HTR-8/SVneo (cell line): ENCODE measurements around the gene STOM.

ENCODE experiments used
- DNase-seq: peaks from one replicate; pipeline ENCODE4 v3.0.0; 2011; ENCODE audit warnings: low spot score, mixed read lengths; ENCODE audit not compliant: insufficient read length
- FAIRE-seq: peaks from 2 replicates; lab custom pipeline; 2011; peaks lifted over from hg19 to GRCh38; lab: Jason Lieb, UNC

Gene STOM

DNA sequence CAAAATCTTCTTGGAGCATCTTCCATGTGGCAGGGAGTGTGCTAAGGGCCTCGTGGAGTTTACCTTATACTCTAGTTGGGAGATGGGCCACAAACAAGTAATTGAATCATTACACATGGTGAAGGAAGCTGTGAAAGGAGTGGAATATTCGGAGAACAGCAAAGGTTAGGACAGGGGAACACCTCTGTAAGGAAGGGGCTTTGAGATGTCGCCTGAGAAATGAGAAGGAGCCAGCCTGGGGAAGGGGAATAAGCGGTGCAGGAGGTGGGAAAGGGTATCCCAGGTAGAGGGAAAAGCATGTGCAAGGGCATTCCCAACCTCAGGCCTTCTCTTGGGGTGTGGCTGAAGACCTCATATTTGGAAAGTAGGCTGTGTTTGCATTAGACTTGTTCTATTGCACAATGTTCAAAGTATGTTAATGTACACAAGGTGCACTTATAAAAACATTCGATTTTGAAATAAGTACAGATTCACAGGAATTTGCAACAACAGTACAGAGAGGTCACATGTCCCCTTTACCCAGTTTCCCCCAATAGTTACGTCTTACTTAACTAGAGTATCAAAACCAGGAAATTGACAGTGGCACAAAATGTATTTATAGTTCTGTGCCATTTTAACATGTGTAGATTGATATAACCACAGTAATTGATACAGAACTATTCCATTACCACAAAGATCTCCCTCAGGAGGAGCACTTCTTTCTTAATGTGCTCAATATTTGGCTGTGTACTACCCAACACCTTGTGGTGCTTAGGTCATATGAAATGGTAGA is 2.4 kb upstream of the STOM start:
- no peak for DNase-seq
- no peak for FAIRE-seq

DNA sequence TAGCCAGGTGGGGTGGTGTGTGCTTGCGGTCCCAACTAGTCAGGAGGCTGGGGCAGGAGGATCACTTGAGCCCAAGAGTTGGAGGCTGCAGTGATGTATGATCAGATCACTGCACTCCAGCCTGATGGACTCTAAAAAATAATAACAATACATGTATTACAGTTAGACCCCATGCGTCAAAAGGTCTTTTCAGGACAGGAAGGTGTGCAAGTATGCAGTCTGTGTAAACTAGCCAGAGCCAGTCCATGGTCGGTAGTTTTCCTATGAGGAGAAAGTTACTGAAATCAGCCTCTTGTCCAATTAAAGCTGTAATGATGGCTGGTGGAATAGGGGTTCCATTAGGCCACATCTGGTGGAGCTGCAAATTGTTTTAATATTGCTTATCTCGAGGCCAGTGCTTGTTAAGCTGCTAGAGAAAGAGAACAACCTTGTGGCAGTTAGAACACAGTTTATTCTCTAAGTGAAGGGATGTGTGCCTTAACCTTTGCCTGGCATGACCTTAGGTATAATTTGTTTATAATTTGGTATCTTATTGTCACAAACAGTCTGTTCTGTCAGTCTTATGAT is 1.5 kb upstream of the STOM start:
- no peak for DNase-seq
- FAIRE-seq, result no peak

DNA sequence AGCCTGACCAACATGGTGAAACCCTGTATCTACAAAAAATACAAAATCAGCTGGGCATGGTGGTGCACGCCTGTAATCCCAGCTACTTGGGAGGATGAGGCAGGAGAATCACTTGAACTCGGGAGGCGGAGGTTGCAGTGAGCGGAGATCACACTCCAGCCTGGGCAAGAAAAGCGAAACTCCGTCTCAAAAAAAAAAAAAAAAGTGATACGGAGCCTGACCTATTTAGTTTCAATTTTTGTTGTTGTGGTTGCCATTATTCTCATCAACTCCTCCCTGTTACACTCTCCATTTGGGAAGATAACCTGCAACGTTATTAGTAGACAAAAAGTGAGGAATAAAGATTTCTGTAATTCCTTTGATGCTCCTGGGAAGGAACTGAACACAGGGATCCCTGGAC is 1.3 kb downstream of the STOM start:
- DNase-seq (no peak), FAIRE-seq (no peak)

DNA sequence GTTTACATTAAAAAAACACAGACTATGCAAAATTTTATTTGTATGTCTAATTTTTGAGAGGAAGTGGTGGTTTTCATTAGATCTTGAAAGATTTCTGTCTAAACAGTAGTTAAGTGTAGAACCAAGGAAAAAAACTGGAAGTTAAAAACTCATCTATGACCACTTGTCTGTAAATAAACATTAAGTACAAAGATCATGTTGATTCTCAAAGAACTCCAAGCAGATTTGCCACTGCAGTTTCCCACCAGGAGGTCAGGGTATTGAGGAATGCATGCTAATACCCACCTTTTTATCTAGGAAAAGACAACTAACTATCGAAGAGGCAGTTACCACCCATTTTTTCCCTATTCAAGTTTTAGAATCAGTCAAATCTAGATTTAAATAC is 1.9 kb downstream of the STOM start:
- FAIRE-seq (no peak), DNase-seq (no peak)

DNA sequence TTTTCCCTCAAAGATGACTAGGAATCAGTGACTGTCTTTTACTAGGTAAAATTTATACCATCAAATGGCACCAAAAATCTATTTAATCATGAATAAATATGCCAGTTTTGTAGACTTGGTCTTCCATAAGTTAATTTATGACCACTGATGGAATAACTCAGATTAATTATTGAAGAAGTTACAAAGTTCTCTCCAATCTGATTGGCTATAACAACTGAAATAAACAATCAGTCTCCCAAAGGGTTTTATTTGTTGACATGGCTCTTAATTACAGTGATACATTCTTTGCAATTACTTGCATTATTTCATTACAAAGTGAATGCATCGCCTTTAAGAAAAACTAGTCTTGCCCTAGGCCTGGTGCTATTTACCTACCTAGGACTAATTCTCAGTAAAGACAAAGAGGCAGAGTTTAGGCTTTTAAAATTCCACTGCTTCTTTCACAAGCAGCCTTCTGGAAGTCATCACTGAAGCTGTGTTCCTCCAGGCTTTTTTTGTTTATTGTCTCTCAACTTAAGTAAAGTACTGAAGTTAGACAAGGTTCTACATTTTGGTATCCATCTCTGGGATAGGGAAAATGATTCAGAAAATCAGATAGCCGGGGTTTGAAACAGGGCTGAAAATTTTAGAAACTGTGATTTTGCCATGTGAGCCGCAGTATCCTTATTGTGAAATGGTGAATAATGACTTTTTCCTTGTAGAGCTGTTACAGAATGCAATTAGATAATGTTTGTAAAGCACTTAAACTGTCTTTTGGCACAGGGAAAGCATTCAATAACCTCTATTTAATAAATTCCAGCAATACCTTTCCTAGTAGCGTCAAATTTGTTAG is 2.5 kb downstream of the STOM start:
- FAIRE-seq (no peak), DNase-seq (no peak)

DNA sequence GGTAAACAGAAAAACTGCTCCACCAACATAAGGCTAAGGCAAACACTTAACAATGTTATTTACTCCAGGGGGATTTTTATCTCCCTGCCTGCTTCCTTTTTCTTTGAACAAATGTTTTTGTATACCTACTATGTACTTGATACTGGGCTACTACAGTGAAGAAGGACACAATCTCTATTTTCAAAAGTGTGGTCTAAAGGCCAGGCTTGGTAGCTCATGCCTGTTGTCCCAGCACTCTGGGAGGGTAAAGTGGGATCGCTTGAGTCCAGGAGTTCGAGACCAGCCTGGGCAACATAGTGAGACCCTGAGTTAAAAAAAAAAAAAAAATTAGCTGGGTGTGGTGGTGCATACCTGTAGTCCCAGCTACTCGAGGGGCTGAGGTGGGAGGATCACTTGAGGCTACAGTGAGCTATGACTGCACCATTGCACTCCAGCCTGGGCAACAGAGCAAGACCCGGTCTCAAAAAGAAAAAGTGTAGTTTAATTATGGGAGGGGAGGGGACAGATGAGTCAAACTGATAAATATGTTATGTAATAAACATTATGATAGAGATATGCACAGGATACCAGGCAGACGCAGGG is 3.3 kb downstream of the STOM start:
- no peak for DNase-seq
- FAIRE-seq, result no peak

DNA sequence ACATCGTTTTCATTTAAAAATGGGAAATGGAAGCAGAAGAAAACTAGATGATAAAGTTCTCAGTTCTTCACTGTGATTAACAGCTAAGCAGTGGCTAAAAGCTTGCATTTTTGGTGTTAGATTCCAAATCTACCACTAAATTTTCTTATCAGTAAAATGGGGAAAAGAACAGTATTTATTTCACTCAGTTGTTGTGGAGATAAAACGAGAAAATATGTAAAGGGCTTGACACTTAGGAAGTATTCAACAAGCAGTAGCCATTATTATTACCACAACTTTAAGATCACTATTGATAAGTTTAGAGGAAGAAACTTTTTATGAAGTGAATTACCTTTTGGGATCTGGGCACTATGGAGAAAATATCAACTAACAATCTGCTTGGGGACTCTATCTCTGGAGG is 4.5 kb downstream of the STOM start:
- DNase-seq, result no peak
- no peak for FAIRE-seq

DNA sequence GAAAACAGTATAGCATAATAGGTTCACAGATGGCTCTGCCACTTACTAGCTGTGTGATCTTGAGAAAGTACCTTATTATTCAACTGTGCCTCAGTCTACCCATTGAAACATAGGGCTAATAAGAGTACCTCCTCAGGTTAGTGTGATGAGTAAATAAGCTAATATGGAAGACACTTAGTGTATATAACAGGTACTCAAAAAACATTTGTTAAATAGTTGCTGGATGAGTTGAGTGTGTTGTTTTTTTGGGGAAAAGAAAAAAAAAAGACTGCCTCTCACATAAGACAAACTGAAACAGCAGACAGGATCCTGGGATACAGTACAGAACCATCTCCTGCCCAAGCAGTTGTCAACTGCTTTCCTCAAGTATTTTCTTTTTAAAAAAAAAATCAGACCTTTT is 5.2 kb downstream of the STOM start:
- FAIRE-seq, result no peak

DNA sequence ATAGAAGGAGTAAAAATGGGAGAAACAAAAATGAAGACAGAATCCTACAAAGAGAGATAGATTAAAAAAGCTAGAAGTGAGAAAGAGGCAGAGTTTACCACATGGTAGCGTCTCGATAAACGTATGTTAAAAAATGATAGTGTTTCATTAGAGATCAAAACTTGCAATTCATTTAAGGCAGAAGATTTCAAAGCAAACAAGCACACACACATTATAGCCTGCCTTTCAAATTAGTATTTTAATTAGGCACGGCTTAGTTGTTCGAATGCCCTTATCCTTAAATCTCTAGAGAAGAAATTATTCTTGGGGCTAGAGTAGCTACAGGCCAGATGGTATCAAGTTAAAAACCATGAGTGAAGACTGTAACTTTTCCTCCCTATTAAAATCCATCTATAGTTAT is 6.0 kb downstream of the STOM start:
- DNase-seq (no peak), FAIRE-seq (no peak)

More for the DNA sequence above, 5.2 kb downstream of the STOM start:
- no peak for DNase-seq

DNA sequence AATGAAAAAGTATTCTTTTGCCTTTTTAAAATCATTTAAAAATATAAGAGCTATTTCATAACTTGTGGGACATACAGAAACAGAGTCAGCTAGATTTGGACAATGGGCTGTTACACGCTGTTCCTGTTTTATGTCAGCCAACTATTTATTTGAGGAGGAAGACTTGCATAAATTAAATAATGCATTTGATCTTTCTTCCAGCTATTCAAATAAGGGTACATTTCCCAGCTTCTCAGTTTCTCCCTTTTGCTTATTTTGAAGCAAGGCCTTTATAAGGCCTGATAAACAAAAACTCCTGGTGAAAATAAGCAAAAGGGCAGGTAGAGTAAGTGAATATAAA is 6.5 kb downstream of the STOM start:
- FAIRE-seq (no peak), DNase-seq (no peak)

DNA sequence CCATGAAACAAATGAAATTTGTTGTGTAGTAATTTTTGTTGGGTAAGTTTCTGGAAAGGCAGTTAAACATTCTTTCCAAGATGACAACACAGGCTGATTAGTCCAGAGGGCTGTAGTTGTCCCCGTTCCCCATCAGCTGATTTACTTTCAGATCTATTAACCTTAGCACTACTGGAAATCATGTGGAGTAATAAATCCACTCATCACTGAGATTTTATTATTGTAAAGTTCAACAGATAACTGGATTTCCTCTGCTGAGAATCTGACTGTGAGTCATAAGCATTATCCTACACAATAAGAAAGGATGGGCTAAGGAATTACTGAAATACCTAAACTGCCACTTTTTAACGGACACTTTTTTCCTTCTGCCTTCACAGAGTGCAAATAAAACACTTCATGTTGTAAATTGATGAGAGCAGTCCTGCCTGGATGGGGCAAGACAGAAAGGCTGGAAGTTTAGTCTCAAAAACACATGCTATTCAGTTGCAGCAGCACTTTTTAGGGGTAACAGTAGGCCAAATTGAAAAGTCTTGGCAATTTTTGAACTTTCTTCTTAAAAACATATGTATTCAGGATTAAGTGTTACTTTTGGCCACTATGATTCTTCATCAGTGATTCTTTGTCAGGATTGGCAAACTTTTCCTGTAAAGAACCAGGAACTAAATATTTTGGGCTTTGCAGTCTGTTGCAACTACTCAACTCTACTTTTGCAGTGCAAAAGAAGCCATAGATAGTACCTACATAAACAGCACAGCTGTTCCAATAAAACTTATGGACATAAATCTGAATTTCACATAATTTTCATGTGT is 7.0 kb downstream of the STOM start:
- FAIRE-seq (no peak), DNase-seq (peak; percentile 35)

DNA sequence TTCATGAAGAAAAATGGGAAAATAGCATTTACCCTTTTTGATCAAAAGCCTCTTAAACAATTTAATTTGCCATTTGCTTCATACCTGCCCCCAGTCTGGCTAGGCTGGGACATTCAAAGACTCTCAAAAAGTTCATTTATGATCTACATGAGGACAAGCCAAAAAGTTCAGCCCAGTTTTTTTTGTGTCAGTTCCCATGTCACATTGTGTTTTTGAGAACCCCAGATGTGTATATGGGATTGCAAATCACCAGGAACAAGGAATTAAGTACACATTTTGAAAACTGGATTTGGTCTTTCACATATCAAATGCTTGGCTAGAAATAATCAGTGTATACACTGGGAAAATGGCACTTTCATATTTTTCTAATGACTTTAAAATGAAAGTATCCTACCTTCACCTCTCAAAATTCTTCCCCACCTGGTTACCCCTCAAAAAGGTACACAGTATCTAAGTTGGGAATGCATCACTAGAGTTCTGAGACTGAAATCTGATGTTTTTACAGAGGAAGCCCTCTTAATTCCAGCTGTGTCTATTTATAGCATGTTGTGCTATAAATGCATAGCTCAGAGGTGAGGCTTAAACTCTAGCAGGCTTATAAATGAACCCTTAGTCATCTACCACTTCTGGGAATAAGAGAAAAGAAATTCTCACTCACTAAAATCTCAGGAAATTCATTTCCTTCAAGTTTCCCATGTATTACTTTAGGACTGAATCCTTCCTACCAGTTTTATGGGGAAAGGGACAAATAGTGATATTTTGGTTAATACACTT is 9.3 kb downstream of the STOM start:
- FAIRE-seq (no peak), DNase-seq (peak; percentile 28)

DNA sequence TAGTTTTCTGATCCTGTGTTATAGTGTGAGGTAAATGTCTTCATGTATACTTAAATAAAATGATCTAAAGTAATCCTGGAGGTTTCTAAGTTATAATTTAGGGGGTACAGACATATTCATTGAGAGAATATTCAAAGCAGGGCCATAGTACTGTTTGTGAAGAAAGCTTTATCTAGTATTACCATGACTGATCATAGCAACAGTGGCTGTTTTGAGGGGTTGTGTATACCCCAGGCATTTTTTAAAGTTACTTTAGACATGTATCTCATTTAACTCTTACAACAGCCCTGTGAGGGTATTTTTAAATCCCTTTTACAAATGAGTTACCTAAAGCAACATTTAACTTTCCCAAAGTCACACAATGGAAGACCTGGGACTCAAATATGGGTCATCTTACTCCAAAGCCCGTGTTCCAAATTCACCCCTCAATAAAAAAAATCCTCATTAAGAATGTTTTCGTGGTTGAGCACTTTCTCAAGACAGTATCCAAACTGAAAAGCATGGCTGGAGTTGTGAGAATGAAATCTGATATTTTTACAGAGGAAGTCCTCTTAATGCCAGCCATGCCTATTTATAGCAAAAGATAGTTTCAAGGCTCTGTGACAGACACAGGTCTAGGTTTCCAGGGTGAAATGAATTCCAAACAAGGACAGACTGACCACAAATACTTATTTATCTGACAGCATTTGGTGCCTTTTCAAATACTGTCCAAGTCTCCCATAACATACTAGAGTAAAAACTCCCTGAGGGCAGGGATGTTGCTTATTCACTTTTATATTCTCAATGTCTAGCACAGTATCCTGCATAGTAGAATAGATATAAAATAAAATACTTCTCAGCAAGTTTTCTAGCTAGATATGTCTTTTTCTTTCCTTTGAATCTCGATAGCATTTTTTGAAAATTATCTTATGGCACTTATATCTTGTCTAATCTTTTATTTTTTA is 10.4 kb downstream of the STOM start:
- FAIRE-seq, result no peak

DNA sequence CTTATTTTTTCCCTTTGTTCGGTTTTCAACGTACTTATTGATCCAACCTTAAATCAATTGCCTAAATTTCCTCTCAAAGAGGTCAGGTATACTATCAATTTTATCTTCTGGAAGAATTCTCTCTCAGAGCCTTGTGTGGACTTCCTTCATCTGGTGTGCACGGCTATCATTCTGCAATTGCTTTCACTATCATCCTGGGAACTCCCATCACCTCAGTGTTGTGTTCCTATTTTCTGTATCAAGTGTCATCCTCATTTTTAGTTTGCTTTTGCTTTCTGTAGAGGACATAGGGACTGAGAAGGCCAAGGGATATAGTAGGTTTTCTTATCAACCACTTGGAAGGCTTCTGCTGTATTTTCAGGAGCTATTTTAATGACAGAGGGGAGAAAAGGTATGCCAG is 11.3 kb downstream of the STOM start:
- FAIRE-seq, result no peak

More for the DNA sequence above, 10.4 kb downstream of the STOM start:
- no peak for DNase-seq

DNA sequence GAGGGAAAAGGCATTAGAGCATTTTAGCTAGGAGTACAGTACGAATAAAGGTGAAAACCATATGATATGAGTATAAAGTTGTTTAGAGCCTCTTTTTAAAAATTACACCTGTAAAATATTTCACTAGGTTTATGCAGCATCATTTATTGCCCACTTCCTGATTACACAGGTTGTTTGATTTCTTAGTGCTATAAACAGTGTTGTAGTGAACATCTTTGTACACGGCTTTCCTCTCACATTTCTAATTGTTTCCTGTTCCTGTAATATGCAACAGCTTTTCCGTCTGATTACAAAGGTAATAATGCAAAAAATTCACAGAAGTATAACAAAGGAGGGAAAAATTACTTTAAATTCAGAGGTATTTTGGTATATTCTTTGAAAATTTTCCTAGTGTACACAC is 13.0 kb downstream of the STOM start:
- DNase-seq, result no peak
- FAIRE-seq, result no peak

More for the DNA sequence above, 11.3 kb downstream of the STOM start:
- DNase-seq, result no peak

DNA sequence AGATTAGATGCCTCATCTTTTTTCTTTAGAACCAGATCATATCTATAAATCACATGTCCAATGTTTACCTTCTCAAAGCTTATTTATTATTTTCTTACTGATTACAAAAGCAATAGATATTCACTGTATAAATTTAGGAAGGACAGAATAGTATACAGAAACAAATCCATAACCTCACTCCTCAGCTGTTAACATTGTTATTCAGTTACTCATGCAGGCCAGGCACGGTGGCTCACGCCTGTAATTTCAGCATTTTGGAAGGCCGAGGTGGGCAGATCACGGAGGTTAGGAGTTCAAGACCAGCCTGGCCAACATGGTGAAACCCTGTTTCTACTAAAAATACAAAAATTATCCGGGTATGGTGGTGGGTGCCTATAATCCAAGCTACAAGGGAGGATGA is 15.3 kb downstream of the STOM start:
- FAIRE-seq (no peak), DNase-seq (no peak)

DNA sequence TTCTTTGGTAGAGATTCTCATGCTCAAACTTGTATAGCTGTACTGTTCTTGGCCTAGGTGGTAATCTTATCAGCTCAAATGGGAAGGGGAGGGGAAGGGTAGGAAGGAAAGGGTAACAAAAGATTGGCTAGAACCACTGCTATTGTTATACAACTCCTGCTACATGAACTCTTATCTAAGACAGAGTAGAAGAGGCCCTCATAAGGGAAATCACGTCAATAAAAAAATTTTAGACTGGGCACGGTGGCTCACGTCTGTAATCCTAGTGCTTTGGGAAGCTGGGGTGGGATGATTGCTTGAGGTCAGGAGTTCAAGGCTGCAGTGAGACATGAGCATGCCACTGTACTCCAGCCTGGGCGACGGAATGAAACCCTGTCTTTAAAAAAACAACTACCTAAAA is 15.9 kb downstream of the STOM start:
- no peak for FAIRE-seq

DNA sequence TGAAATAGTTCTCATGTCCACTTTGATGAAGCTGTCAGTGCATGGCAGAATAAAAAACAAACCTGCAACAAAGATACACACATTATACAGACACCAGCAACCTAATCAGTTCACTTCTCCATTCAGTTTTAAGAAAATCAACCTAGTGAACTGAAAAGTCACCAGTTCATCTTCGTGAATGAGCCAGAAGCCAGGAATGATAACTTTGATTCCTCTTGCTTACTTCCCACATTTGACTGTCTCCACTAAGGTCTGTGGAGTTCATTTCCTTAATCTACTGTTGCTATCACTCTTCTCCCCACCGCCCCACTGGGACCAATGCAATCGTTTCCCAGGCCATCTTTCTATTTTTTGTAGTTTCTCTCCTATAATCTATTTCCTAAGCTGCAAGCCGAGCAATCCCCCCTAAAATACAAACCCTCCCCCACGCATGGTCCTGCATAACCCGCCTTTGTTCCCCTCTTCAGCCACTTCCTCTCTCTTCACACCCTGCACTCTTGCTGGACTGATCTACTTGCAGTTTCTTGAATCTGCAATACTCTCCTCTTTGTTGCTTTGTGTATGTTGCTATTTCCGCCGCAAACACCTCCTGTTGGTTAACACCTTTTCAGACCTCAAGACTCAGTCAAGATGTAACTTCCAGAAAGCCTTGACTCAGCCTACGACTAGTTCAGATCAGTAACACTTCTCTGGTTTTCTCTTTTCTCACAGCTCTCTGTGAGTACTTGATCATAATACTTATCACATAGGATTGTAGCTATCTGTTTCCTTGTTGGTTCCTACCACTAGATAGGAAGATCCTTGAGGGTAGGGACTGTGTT is 16.6 kb downstream of the STOM start:
- FAIRE-seq, result no peak
- DNase-seq, result no peak

More for the DNA sequence above, 15.9 kb downstream of the STOM start:
- no peak for DNase-seq
